OCI-LY1 (cell line): ENCODE results near the gene ATP5F1C.

Experiments used
- H2AFZ ChIP-seq: fragments of 200-600 bp; sonication (generic), shearing (Covaris generic); 2 replicates; pipeline ENCODE4 v1.6.0; 2014; ENCODE audit warnings: antibody characterized with exemption, mild to moderate bottlenecking, low read length
- H3F3A ChIP-seq: fragments of 200-600 bp; sonication (generic), shearing (Covaris generic); 2 replicates; pipeline ENCODE4 v1.6.0; 2014; ENCODE audit warnings: mild to moderate bottlenecking, antibody characterized with exemption, low read length, moderate library complexity; ENCODE audit not compliant: insufficient read depth
- H3K27ac ChIP-seq: fragments of 200-600 bp; sonication (generic); 2 replicates; pipeline ENCODE4 v1.5.1; 2014; ENCODE audit warnings: low read length, mixed run types, mild to moderate bottlenecking, low read depth; ENCODE audit not compliant: poor library complexity, severe bottlenecking
- H3K27me3 ChIP-seq: fragments of 200-600 bp; sonication (generic); 2 replicates; pipeline ENCODE4 v1.6.0; 2014; ENCODE audit warnings: antibody characterized with exemption, mild to moderate bottlenecking, low read length, moderate library complexity; ENCODE audit not compliant: insufficient read depth
- H3K36me3 ChIP-seq: fragments of 200-600 bp; sonication (generic); 2 replicates; pipeline ENCODE4 v1.6.1; 2014; ENCODE audit warnings: mild to moderate bottlenecking, antibody characterized with exemption, low read length, moderate library complexity, mixed read lengths; ENCODE audit not compliant: insufficient read depth
- H3K4me1 ChIP-seq: fragments of 200-600 bp; sonication (generic); 2 replicates; pipeline ENCODE4 v1.5.1; 2014; ENCODE audit warnings: mild to moderate bottlenecking, low read length, moderate library complexity; ENCODE audit not compliant: insufficient read depth, severe bottlenecking
- H3K4me2 ChIP-seq: fragments of 200-600 bp; sonication (generic), shearing (Covaris generic); 2 replicates; pipeline ENCODE4 v1.6.1; 2014; ENCODE audit warnings: low read length
- H3K4me3 ChIP-seq: fragments of 200-600 bp; sonication (generic); 2 replicates; pipeline ENCODE4 v1.5.1; 2014; ENCODE audit warnings: low read length, low read depth, mild to moderate bottlenecking, mixed read lengths; ENCODE audit not compliant: poor library complexity, severe bottlenecking
- H3K79me2 ChIP-seq: fragments of 200-600 bp; shearing (Covaris generic); 2 replicates; pipeline ENCODE4 v1.6.1; 2016; ENCODE audit warnings: mixed run types, low read length, mixed read lengths; ENCODE audit not compliant: insufficient read depth
- H3K9ac ChIP-seq: fragments of 200-600 bp; sonication (generic), shearing (Covaris generic); 2 replicates; pipeline ENCODE4 v1.6.1; 2014; ENCODE audit warnings: mild to moderate bottlenecking, low read length, mixed read lengths
- H3K9me2 ChIP-seq: fragments of 200-600 bp; sonication (generic), shearing (Covaris generic); 2 replicates; pipeline ENCODE4 v1.6.1; 2014; ENCODE audit warnings: low read depth, mild to moderate bottlenecking, low read length, mixed read lengths
- H3K9me3 ChIP-seq: fragments of 200-600 bp; shearing (Covaris generic); 2 replicates; pipeline ENCODE4 v1.6.1; 2014; ENCODE audit warnings: low read length, mixed read lengths
- H4K20me1 ChIP-seq: fragments of 200-600 bp; sonication (generic), shearing (Covaris generic); 2 replicates; pipeline ENCODE4 v1.6.0; 2016; ENCODE audit warnings: mild to moderate bottlenecking, low read length; ENCODE audit not compliant: insufficient read depth
- EZH2 ChIP-seq: fragments of 200-600 bp; sonication (generic), shearing (Covaris generic); IDR thresholded peaks from 2 replicates; pipeline ENCODE4 v1.8.0; 2017; ENCODE audit warnings: borderline replicate concordance, mixed run types, mild to moderate bottlenecking, antibody characterized with exemption, low read length, moderate library complexity, mixed read lengths
- TF ChIP-seq, protein P1 (sequence below): fragments of 200-600 bp; sonication (generic), shearing (Covaris generic); IDR thresholded peaks from 2 replicates; pipeline ENCODE4 v1.5.1; 2017; ENCODE audit warnings: mild to moderate bottlenecking, antibody characterized with exemption, low read length, moderate library complexity, mixed read lengths

Gene ATP5F1C

DNA sequence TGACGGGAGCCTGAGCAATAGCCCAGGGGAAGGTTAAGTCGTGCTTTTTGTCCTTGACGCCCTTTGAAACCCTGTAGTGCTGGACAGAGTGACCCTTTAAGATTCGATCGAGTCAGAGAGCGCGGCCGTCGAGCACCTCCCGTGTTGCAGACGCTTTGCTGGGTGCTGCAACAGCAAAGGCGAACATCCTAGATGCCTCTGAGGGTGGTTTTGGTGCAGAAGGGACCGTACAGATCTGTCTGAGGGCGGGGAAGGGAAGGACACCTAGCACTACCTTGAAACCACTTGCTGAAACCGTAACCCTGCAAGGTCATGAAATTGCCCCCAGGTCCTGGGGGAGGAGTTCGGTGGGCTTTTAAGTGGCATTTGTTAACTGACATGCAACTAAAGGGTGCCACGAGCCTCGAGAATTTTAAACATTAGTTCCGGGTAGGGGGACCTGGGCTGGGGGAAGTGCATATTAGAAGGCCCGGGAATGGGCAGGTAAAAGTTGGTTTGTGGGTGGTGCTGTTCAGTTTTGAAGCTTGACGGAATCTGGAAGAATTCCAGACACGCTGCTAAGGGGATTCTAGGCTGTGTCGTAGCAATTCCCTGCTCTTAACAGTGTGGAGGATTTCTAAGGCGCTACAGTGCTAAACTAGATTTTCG is 786 bp downstream of the ATP5F1C start:
- Histone ChIP-seq H3K79me2 (peaks cover 91% of the 10 kb centered on the region), H3K9me3 (no peaks in the 10 kb centered on the region), H3K4me3 (peak overlapping the region; percentile 96), H2AFZ (no peak overlapping the region), H3K4me1 (peaks cover 39% of the 10 kb centered on the region), H3K4me2 (peak overlapping the region; percentile 80), H3K27ac (peak overlapping the region; percentile 9), H3F3A (no peaks in the 10 kb centered on the region), H3K9me2 (no peaks in the 10 kb centered on the region), H3K36me3 (peaks cover 37% of the 10 kb centered on the region), H3K9ac (peak overlapping the region; percentile 87), H3K27me3 (no peaks in the 10 kb centered on the region), H4K20me1 (no peaks in the 10 kb centered on the region)
- TF ChIP-seq EZH2: no peak
- TF ChIP-seq, protein P1, sequence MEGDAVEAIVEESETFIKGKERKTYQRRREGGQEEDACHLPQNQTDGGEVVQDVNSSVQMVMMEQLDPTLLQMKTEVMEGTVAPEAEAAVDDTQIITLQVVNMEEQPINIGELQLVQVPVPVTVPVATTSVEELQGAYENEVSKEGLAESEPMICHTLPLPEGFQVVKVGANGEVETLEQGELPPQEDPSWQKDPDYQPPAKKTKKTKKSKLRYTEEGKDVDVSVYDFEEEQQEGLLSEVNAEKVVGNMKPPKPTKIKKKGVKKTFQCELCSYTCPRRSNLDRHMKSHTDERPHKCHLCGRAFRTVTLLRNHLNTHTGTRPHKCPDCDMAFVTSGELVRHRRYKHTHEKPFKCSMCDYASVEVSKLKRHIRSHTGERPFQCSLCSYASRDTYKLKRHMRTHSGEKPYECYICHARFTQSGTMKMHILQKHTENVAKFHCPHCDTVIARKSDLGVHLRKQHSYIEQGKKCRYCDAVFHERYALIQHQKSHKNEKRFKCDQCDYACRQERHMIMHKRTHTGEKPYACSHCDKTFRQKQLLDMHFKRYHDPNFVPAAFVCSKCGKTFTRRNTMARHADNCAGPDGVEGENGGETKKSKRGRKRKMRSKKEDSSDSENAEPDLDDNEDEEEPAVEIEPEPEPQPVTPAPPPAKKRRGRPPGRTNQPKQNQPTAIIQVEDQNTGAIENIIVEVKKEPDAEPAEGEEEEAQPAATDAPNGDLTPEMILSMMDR: no peak

DNA sequence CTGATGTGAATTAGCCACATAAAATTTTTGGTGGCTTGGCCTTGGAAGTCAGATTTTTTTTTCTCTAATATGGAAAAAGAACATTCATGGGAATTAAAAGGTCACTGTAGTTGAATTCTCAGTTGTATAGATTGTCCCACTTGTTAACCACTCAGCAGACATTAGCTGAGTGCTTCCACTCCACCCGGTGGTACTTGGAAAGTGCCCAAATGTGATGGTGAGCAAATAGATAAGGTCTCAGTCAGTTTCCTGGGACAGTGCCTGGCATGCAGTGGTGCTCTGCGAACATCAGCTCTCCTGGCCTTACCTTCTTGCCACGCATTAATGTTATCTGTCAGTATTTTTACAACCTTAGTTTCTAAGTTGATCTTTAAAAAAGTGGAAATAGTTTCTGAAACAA is 1.4 kb downstream of the ATP5F1C start:
- Histone ChIP-seq H3K4me2 (peak overlapping the region; percentile 80), H2AFZ (no peak overlapping the region), H3K27ac (no peak overlapping the region), H3K9ac (peak overlapping the region; percentile 87), H3K9me2 (no peaks in the 10 kb centered on the region), H3K4me3 (peak overlapping the region; percentile 96), H3K27me3 (no peaks in the 10 kb centered on the region), H3K9me3 (no peaks in the 10 kb centered on the region), H3K4me1 (peaks cover 39% of the 10 kb centered on the region), H3K79me2 (peaks cover 91% of the 10 kb centered on the region), H3K36me3 (peaks cover 33% of the 10 kb centered on the region), H4K20me1 (no peaks in the 10 kb centered on the region), H3F3A (no peaks in the 10 kb centered on the region)
- no peak for TF ChIP-seq EZH2

DNA sequence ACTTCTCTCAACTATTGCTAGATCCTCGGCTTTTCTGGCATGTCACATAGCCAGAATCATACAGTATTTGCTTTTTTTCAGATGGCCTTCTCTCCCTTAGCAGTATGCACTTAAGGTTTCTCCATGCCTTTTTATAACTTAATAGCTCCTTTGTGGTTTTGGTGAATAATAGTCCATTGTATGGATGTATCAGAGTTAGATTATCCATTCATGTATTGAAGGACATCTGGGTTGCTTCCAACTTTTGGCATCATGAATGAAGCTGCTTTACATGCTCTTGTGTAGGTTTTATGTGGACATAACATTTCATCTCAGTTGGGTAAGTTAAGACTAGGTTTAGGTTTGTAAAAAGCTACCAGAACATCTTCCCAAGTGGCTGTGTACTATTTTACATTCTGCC is 4.6 kb downstream of the ATP5F1C start:
- 0 out of 2 replicates have a peak, but pooled peaks cover 2% of the 10 kb centered on the region for H4K20me1 ChIP-seq
- H3K9me2 ChIP-seq: no peaks in the 10 kb centered on the region
- peaks cover 50% of the 10 kb centered on the region for H3K36me3 ChIP-seq
- no peak overlapping the region for H3K27ac ChIP-seq
- peaks cover 19% of the 10 kb centered on the region for H3K4me1 ChIP-seq
- TF ChIP-seq, protein P1: no peak
- no peak for TF ChIP-seq EZH2
- no peak overlapping the region for H3K4me3 ChIP-seq
- no peak overlapping the region for H3K4me2 ChIP-seq
- no peaks in the 10 kb centered on the region for H3K9me3 ChIP-seq
- H3K27me3 ChIP-seq: no peaks in the 10 kb centered on the region
- no peak overlapping the region for H2AFZ ChIP-seq
- no peaks in the 10 kb centered on the region for H3F3A ChIP-seq
- H3K79me2 ChIP-seq: peaks cover 81% of the 10 kb centered on the region
- no peak overlapping the region for H3K9ac ChIP-seq
